DMS114 treated with DMSO at 0.1 percent for 48 hours (cell line): ENCODE results near the gene TBX1.

Experiments used
- DNase-seq: peaks from one replicate; lab custom pipeline; 2025; ENCODE audit not compliant: unreplicated experiment; lab: John Stamatoyannopoulos, UW

Gene TBX1

DNA sequence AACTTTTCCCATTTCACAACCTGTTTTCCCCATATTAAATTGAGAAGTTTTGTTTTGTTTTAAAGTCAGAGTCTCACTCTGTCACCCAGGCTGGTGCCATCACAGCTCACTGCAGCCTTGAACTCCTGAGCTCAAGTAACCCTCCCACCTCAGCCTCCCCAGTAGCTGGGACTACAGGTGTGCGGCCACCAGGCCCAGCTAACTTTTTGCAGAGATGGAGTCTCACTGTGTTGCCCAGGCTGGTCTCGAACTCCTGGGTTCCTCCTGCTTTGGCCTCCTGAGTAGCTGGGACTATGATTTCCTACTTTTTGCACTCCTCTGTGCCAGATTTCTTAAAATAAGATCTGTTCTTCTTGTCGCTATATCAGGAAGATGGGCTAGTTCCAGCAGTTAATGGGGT is 49.2 kb downstream of the TBX1 start:
- DNase-seq, result no peak

DNA sequence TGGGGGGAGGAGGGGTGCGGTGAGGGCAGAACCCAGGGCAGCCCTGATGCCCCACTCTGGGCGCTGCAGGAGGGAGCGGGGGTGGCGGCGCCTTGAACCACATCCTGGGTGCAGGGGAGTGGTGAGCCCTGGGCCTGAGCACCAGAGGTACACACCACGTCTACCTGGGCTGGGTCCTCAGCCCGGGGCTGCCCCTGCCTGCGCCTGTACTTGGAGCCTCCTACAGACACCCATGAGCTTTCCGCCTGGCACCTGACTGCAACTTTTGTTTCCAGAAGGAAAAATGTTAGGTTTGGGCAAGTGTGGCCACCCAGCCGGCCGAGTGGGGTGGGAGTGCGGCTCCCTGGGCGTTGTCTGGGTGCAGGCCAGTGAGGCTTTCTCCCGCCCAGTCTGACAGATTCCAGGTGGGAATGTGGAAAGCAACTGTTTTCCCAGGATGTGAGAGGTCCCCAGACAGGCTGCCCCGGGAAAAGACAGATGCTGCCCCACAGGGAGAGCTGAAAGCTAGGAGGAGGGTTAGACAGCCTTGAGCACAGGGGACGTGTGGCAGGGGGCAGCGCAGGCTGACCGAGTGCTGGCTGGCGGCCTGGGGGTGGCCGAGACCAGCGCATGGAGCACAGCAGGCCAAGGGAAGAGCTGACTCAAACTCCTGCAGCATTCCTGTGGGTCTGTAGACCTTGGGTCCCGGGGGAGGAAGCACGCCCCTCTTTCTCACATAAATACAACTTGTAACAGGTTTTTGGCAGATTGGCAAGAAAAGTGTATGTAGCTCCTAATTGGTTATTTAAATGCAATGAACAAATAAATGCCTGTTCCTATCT is 50.0 kb downstream of the TBX1 start:
- DNase-seq, result no peak

DNA sequence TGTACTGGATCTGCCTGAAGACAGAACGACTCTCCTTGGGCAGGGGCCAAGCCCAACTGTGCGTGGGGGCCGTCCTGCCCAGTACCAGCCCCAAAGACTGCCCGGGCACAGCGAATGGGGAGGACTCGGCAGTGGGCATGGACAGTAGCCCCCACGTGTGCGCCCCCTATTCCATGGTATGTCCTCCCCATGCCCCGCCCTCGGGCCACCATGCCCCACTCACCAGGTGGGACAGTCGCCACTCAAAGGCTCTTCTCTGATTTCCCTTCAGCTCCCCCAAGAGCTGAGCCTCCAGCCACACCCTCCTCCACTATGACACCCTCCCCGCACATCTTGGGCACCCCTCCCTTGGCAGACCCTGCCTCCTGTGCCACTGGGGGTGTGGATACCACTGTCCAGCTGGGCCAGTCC is 50.6 kb downstream of the TBX1 start:
- no peak for DNase-seq

DNA sequence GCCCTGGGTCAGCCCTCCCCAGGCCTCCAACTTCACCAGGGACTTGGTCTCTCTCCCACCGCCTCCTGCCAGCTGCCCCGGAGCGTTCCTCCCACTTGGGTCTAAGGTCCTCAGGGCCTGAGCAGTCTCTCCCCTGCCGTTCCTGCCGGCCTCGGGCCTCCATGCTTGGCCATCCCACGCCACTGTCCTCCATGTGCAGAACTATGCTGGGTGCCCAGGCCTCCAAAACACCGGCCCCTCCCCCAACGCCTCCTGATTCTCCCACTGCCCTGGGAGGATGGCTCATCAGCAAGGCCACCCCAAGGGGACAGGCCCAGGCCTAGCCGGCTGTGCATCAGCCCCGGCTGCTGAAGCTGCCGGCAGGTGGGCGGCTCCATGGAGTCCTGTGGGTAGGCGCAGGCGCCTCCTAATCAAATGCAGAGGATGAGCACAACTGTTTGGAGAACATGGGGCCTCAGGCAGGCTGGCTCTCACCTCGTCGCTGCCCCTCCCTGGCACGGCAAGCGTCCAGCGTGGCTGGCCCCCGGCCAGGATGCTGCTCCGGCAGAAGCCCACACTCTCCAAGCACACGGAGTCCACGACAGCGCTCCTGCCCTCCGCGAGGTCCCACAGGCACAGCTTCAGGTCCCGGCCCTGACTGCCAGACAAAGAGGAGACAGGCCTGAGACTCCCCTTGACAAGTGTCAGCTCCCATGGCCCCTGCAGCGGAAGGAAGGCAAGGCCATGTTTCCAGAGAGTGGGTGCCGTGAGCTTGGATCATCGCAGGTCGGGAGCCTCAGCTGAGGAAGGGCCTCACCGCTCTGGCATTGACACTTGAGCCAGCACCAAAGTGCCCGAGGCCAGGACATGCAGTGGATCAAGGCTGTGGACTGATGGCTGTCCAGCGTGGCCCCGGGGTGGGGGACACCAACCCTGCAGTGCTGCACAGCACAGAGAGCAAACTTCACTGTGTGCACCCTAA is 51.5 kb downstream of the TBX1 start:
- DNase-seq, result no peak

DNA sequence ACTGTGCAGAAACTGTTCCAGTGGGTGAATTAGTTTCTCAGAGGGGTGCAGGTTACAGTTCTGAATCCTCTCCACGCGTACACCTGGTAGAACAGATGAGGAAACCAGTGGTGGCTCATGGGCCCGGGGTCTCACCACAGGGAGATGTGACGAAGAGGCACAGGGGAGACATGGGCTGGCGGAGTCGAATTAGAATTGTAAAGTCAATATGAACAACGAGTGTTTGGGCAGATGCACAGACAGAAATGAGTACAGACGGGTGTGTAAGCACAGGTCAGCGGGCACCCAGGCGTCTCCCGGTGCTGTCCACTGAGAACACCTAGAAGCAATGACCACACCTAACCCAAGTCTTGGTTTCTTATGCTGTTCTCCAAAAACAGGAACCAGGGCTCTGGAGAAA is 52.3 kb downstream of the TBX1 start:
- DNase-seq, result no peak

DNA sequence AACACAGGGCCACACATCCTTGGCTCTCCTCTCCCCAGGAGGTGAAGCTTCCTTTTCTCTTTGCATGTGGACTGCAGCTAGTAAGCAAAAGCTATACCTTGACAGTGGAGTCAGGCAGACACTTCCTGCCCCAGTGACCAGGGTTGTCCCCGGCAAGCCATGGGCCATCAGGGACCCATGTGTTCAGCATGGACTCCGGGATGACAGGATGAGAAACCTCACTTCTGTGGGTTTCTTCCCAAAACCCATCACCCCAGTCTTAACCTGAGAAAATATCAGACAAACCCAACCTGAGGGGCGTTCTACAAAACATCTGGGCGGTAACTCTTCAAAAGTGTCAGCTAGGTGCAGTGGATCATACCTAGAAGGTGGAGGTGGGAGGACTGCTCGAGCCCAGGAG is 53.9 kb downstream of the TBX1 start:
- DNase-seq, result no peak

DNA sequence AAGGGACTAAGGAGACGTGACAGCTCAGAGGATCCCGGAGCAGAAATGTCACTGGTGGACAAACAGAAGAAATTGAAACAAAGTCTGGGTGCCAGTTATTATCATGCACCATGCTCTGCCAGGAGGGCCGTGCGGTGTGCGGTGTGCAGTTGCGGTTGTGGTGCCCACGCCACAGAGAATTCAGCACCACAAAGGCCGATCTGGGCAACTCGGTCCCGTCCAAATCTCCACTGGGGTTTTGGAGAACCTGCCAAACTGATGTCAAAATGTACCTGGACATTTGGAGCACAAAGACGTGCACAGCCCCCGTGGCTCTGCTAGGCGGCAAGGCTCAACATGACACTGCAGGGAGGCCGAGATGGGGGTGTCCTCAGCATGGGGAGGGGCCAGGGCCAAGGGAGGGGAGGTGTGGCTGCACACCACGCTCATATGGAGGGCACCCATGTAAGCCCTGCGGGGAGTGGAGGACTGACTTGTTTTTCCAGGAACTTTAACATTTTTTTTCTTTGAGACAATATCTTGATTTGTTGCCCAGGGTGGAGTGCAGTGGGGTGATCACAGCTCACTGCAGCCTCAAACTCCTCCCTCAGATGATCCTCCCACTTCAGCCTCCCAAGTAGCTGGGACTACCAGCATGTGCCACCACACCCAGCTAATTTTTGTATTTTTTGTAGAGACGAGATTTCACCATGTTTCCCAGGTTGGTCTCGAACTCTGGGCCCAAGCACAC is 54.7 kb downstream of the TBX1 start:
- DNase-seq, result no peak

DNA sequence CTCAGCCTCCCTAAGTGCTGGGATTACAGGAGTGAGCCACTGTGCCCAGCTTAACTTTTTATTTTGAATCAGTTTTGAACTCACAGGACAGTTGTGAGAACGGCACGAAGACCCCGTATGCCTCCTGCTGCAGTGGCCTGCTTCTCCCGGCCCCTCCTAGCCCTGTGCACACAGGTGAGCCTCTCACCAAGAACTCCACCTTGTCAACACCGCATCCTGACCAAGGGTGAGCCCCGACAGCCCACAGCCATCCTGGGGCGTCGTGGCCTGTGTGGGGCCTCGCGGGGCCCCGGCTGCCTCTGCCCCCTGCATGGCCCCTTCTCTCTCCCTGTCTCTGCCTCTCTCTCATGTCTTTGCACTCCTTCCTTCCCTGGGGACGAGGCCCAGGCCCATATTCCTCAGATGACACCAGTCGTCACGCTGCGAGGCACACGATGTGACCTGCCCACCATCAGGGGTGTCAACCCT is 55.3 kb downstream of the TBX1 start:
- DNase-seq, result no peak

DNA sequence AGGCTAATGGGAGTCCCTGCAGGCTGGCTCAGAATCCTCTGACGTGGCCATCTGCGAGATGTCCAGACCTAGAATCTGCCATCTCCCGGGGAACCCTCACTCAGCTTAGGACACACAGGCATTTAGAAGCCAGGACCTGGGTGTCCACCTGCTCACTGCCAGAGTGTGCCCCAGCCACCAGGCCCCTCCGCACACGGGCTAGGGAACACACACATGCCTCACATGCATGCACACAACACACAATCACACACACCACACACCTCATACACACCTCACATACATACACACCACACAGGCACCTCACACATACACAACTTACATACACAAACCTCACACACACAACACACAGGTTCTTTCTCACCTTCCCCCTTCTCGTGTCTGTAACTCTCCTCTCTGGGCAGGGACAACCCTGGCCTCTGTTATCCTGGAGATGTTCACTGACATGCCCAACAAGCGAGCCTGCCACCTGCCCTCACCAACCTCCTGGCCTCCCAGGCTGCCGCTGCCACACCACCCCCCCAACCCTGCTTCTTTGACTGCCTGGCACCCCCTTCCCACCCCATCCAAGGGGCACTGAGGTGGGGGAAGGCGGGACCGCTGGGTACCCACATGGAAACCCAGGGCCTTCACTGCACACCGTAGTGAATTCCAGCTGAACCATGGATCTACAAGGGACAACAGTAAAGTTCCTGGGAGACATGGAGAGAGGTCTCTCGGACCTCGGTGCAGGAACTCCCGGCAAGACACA is 56.0 kb downstream of the TBX1 start:
- DNase-seq, result no peak
